Gastroesophageal sphincter (tissue), 3 donors: ENCODE results near the gene EEFSEC.

Experiments
- POLR2A ChIP-seq, 2 donors: fragments of 450-650 bp; IDR thresholded peaks; one replicate each; pipeline ENCODE4 v1.6.1; 2017; ENCODE audit warnings: antibody characterized with exemption in 2 of 2, mild to moderate bottlenecking in 2 of 2, moderate library complexity in 1 of 2
- POLR2AphosphoS5 ChIP-seq: sonication (generic); formaldehyde crosslinking; IDR thresholded peaks from one replicate; pipeline ENCODE4 v1.6.1; 2017; ENCODE audit warnings: antibody characterized with exemption
- TF ChIP-seq, protein P1 (sequence below), 4 experiments: fragments of 200-600 bp in 2 of 4; fragments of 450-650 bp in 2 of 4; sonication (generic) in 1 of 4; IDR thresholded peaks; one replicate each; pipeline ENCODE4 v1.5.1; 2017 to 2019; ENCODE audit warnings: antibody characterized with exemption in 4 of 4, mild to moderate bottlenecking in 2 of 4, moderate library complexity in 2 of 4

DNA sequence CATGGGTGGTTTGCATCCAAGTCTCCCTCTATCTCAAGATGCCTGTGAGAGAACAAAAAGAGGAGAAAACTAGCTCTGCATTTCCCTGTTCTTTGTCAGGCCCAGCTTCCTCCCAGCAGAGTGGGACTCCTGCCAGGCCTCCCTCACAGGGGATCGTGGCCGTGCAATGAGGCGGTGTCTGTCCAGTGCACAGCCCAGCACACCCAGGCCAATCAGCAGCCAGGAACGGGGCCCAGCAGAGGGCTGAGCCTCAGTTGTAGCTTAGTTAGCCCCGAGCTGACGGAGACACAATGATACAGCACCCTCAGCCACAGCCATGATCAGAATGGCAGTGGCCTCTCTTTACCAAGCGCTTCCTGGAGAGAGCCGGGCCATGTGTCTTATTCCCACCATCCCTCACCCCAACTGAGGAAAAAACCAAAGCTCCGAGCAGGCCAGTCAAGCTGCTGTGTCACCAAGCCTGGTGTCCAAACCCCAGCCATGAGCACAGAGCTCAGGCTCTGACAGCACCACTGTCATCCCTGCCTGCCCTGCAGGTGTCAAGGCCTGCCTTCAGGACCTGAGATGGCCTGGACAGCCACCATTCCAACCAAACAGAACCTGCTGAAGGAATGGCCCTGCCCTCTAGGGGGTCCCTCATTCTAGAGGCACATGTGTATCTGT, 242.3 kb downstream of the EEFSEC start:
- TF ChIP-seq, protein P1, sequence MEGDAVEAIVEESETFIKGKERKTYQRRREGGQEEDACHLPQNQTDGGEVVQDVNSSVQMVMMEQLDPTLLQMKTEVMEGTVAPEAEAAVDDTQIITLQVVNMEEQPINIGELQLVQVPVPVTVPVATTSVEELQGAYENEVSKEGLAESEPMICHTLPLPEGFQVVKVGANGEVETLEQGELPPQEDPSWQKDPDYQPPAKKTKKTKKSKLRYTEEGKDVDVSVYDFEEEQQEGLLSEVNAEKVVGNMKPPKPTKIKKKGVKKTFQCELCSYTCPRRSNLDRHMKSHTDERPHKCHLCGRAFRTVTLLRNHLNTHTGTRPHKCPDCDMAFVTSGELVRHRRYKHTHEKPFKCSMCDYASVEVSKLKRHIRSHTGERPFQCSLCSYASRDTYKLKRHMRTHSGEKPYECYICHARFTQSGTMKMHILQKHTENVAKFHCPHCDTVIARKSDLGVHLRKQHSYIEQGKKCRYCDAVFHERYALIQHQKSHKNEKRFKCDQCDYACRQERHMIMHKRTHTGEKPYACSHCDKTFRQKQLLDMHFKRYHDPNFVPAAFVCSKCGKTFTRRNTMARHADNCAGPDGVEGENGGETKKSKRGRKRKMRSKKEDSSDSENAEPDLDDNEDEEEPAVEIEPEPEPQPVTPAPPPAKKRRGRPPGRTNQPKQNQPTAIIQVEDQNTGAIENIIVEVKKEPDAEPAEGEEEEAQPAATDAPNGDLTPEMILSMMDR (IDR thresholded peaks at IDR 0.05) = no peak
- TF ChIP-seq POLR2A (IDR thresholded peaks at IDR 0.05) = no peak
- TF ChIP-seq POLR2AphosphoS5 = no peak
